Left ventricle myocardium superior (tissue), 1 donor: ENCODE data around the gene ARHGAP24. TPM values are rescaled to one million over a fixed set of nuclear protein-coding genes. Genes with fewer than 3 reads are reported as not detected.
A peak's percentile ranks its signal among the peaks of the same experiment; 100 is the strongest.
"Not testable (repeated sequence)": the region's sequence is repeated elsewhere in the genome, so short reads cannot be mapped to it uniquely, and the experiment has no call there.

Source experiments
- ATAC-seq: fragments of 200-7000 bp; cut with Tn5 transposase; one replicate; pipeline ENCODE4 v1.9.1; 2020; ENCODE audit warnings: mild to moderate bottlenecking, moderate library complexity
- DNase-seq: peaks from one replicate; pipeline ENCODE4 v3.0.0-alpha.2; 2020
- intact Hi-C: fragments of 100-400 bp; cut with micrococcal nuclease; formaldehyde crosslinking; loops from one replicate; pipeline ENCODE4 v1.11.0; 2022
- total RNA-seq: library from RNA; stranded (reverse); fragmentation: NEBNext Ultra II Directional; extraction: Animal tissue kit (Norgen Biotek cat#: 25700); gene quantifications from one replicate; pipeline ENCODE4 v1.2.1, GENCODE V29; 2021
- donor health status: DM: no; HTN: yes; CAD: no; lungs with severe emphysema.

Gene ARHGAP24
- total RNA-seq, 1 donor from 2014 or later, result 13.3 TPM

DNA sequence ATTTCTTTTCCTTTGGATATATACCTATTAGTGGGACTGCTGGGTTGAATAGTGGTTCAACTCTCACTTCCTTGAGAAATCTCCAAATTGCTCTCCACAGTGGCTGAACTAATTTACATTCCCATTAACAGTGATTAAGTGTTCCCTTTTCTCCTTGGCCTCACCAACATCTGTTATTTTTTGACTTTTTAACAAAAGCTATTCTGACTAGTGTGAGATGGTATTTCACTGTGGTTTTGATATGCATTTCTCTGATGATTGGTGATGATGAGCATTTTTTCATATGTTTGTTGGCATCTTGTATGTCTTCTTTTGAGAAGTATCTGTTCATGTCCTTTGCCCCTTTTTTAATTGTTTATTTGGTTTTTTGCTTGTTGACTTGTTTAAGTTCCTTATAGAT lies 471.9 kb downstream of the ARHGAP24 start:
- intact Hi-C loops, result no loop called here
- ATAC-seq, result no peak
- DNase-seq, result no peak

DNA sequence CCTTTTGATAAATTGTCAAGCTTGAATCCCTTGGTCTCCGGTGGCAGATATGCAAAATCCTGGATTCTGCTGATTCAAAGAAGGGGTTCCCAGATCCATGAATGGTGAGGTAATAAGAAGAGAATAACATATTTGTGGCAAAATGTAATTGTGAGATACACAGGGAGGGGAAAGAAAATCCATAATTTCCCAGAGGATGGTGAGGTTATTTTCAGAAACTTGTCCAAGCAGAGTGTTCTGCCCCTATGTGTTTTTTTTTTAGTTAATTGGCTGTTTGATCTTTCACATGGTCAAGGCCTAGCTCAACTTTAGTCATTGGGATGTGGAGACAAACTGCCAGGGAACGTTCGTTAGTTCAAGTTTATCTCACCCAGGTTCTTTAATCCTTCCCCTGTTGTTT lies 476.1 kb downstream of the ARHGAP24 start:
- DNase-seq (no peak), ATAC-seq (no peak)
- intact Hi-C loops, result no loop called here

DNA sequence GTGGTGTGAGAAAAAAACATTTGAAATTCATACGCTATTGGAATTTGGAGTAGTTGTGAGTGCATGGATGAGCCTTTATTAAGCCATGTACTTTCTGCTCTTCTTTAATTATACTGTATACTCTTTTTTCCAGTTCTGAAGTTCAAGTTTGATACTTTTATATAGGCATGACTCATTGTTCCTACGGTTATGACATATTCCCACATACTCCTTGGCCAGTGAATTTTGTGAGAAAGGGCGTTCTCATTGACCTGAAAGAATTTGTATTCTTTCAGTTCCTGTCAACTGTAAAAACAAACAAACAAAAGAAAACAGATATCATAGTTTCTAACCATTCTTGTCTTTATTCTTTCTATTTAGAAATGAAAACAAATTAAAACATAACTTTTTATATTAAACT lies 477.6 kb downstream of the ARHGAP24 start:
- DNase-seq (no peak), ATAC-seq (no peak)
- intact Hi-C loops, result no loop called here

DNA sequence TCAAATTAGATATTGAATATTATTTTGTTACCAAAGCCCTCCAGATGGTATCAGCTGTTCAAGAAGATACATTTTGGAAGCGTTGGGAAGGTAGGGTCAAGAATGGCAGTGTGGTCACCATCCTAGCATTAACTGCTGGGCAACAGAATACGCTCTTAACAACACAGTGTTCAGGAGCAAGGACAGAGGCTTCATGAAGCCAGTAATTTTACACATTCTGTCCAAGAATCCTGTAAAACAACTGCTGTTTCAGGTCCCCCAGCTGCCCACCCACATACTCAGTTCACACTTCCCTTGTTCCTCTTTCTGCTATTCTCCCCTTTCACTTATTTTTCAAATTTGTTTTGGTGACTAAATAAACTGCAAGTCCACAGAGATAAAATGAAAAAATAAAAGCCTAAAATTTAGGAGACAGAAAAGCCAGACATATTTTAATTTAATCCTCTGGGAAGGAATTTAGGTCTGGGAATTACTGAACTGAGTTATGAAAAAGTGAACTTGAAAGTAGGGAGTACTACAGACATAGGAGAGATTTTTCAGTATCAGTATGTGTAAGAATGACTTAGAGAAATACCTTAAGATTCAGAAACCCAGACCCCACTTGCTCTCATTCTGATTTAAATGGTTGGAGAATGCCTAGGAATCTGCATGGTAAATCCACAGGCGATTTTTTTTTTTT lies 478.2 kb downstream of the ARHGAP24 start:
- no peak for ATAC-seq
- DNase-seq, result no peak
- intact Hi-C loops, result no loop called here

DNA sequence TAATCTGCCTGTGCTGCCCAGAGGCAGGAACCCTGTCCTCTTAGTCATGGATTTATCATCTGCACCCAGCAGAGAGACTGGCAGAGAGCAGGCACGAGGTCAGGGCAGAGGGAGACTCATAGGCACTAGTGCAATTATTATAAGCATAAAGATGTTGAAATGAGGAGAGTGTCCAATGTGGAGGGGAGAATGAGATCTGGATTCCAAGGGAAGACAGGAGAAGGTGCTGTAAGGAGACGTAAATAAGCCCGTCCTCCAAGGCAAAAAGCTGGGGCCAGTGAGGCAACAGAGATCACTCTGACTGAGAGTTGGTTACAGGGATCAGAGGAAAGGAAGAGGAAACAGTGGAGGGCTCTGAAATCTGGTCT lies 478.7 kb downstream of the ARHGAP24 start:
- DNase-seq (no peak), ATAC-seq (peak; percentile 38)
- intact Hi-C loops, result no loop called here

DNA sequence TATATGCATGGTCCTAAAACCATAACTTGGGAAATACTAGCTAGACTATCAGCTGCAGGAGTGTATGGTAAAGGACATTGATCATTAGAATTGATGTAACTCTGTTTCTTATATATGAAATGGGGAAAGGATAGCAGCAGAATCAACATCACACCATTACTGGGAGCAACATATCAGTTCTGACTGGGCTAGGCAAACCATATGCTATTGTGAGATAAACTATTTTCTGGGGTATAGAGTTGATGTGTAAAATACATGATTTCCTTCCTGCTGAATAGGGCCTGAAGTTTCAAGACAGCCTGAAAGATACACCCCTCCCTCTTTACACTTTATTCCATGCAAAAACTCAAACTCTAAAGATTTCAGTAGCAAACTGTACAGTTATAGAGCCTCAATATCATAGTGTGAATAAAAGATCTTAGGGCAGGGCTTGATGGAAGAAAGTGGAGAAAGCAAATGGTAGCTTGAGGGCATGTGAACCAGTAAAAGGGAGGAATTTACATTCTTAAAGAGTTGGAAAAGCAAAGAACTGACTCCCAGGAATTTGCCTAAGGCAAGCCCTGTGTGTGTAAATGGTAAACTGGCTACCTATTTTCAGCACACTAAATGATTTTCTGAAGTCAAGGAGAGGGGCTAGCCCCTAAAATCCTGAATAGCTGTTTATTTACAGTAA lies 480.8 kb downstream of the ARHGAP24 start:
- DNase-seq (no peak), ATAC-seq (no peak)
- intact Hi-C loops, result no loop called here

DNA sequence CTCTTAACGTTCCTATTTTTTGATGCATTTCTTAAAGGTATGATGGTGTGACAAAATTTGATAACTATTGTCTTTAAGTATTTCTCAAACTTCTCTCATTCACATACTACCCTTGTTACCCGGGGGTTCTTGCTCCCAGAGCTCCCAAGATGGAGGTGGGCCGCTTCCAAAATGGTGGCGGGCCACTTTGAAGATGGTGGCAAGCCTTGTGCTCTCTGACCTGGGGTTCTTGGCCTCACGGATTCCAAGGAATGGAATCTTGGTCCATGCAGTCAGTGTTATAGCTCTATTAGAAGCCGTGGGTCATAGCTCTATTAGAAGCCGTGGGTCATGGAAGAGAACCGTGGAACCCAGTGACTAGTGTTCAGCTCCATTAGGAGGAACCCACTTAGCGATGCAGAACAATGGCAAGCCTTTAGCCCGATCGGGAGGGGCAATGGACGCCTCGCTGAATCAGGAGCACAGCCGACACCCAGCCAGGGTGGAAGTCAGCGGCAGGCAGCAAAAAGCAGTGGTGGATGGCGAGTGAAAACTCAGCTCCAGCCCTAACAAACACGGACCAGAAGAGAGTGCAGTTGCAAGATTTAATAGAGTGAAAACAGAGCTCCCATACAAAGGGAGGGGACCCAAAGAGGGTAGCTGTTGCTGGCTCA lies 481.5 kb downstream of the ARHGAP24 start:
- intact Hi-C loops, result no loop called here
- ATAC-seq (no peak), DNase-seq (no peak)

DNA sequence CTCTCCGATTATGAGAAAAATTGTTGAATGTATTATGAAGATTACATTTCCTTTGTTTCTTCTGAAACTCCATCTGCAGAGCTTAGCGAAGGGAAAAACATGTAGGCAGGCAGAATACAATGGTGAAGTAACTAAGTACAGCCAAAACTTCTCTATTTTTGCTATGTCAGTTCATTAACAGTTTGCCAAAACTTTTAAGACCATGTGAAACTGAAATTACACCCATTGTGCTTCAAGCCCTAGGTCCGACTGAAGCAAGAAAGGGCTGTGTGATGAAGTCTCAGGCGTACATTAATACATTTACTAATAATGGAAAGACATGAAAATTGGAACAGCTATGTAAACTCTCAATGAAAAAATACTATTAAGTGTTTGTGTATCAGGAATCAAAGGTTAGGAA lies 486.9 kb downstream of the ARHGAP24 start:
- DNase-seq, result no peak
- ATAC-seq, result no peak

DNA sequence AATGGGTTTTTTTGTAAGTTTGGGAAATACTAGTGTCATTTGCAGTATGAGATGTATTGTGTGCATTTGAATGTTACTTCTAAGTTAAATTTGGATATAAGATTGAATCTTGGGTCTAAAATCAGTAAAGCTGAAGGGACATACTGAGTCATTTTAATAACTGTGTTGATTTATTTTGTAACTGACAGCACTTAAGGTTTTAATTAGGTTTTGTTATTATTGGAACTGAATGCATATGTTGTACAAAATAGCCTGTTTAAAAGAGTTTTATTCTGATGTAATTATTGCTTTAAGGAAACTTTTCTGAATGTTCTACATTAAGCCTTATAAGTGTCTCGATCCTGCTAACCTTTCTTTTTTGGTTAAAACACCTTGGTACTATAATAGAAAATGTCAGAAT lies 488.3 kb downstream of the ARHGAP24 start:
- DNase-seq, result no peak
- no peak for ATAC-seq
- intact Hi-C loops, result loop anchor here (10.0 kb wide), 2 partner anchors 818 to 878 kb away; no protein-coding TSS in a partner anchor

More for the DNA sequence above, 486.9 kb downstream of the ARHGAP24 start:
- intact Hi-C loops, result loop anchor here (10.0 kb wide), 2 partner anchors 817 to 877 kb away; no protein-coding TSS in a partner anchor

DNA sequence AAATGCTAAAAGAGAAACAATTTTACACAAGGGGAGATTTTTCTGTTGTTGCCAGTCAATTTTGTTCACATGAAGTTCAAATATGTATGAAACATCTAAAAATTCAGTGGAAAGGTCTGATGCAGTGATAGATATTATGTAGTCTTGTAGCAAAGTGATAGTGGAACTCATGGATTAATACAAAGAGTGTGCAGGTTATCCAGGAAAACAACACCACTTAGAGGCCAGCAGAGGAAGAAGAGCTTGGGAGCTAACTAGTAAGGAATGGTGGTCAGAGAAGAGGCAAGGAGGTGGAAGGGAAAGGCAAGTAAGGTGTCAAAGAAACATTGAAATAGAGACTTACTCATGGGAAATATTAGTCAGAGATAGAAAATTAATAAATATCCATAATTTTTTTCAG lies 489.3 kb downstream of the ARHGAP24 start:
- DNase-seq, result no peak
- intact Hi-C loops, result loop anchor here (10.0 kb wide), 2 partner anchors 819 to 879 kb away; no protein-coding TSS in a partner anchor
- ATAC-seq, result no peak

DNA sequence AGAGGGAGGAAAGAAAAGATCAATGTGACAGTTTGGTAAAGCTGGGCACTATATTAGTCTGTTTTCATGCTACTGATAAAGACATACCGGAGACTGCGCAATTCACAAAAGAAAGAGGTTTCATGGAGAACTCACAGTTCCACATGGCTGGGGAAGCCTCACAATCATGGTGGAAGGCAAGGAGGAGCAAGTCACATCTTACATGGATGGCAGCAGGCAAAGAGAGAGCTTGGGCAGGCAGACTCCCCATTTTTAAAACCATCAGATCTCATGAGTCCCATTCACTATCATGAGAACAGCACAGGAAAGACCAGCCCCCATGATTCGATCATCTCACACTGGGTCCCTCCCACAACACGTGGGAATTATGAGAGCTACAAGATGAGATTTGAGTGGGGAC lies 490.1 kb downstream of the ARHGAP24 start:
- ATAC-seq, DNase-seq: not testable (repeated sequence)
- intact Hi-C loops, result loop anchor here (5.0 to 10.0 kb wide), 3 partner anchors 168 to 880 kb away; no protein-coding TSS in a partner anchor

DNA sequence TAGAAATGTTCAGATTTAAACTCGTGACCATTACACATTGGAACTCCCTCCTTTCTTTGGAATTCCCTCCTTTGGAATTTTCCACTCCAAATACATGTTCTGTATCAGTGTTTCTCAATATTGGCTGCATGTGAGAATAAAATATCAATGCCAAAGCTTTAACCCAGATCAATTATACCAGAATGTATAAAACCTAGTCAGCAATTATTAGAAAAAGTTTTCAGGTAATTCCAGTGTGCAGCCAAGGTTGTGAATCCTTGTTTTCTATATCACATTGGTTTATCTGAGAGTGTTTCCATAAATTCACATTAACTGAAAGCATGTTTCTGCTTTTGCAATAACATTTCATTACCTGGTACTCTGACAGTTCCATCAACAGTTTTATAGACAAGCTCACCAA lies 490.6 kb downstream of the ARHGAP24 start:
- ATAC-seq, result no peak
- intact Hi-C loops, result loop anchor here (5.0 to 10.0 kb wide), 3 partner anchors 168 to 881 kb away; no protein-coding TSS in a partner anchor

DNA sequence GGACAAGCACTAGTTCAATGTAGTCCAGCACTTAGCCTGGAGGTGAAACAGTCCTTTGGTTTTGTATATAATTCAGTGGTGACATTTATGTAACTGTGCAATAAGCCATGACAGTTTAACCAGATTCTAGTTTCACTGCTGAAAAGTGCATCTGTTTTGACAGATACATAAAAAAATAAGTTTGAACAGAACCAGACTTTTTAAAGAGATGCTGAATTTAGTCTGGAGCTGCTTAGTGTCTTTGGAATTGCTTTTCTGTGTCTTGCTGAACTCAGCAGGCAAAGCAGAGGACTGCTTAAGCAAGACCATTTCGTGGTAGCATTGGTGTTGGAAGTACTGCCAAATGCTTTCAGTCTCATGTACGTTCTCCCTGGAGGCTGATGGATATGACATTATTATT lies 491.4 kb downstream of the ARHGAP24 start:
- intact Hi-C loops, result loop anchor here (5.0 to 10.0 kb wide), 3 partner anchors 169 to 882 kb away; no protein-coding TSS in a partner anchor
- DNase-seq, result no peak
- peak; percentile 14 for ATAC-seq

More for the DNA sequence above, 490.6 kb downstream of the ARHGAP24 start:
- no peak for DNase-seq

DNA sequence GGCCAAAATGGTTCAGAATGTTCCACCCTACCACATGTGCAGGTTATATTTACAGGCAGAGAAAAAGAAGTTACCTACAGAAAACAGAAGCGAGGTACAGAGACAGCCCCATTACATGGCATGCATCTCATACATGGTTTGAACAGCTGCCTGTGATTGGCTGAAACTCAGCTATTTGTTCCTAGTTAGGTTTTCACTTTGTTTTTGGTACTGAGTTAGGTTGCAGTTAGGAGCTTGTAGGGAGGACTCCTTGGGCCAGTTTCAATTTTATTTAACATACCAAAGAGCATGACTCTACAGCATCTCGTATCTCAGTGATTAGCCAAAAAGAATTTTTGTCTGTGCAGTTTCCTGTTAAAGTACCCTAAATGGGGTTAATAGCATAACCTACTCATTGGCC lies 492.9 kb downstream of the ARHGAP24 start:
- ATAC-seq (no peak), DNase-seq (no peak)
- intact Hi-C loops, result loop anchor here (5.0 to 10.0 kb wide), 3 partner anchors 171 to 883 kb away; no protein-coding TSS in a partner anchor

DNA sequence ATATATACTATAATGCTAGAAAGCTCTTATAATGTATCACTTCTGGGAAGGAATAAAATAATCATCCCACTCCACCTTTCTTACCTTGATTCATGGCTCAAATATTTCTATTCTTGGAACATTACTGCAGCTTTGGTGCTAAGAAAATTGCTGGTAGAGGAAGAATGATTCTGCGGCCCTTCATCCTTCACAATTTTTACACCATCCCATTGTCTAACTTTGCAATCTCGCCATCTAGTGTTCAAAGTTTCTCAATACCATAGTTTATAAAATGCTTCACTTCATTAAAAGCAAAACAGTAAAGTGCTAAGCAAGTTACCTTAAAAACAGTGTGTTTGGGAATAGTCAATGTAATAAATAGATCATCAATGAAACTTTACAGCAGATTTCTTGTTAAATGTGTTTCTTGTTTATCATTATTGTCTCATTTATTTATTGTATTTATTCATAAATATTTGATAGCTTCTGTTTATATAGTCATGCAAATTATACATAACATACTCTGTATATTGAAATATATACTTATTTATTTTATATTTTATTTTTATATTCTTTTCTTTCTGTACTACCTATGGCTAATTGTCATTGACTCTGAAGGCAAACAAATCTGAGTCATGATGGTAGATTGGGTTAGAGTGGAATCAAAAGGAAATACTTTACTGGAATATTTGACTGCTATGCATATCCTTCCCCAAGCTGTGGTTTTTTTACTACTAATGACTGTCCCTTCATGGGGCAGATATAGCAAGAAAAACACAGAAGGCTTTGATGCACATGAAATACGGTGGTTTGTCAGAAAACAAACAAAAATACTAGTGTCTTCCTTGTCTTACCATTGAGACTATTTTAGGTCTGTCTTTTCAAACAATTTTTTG lies 494.2 kb downstream of the ARHGAP24 start:
- intact Hi-C loops, result loop anchor here (5.0 to 10.0 kb wide), 3 partner anchors 172 to 884 kb away; no protein-coding TSS in a partner anchor
- peak; percentile 47 for ATAC-seq
- DNase-seq, result no peak

DNA sequence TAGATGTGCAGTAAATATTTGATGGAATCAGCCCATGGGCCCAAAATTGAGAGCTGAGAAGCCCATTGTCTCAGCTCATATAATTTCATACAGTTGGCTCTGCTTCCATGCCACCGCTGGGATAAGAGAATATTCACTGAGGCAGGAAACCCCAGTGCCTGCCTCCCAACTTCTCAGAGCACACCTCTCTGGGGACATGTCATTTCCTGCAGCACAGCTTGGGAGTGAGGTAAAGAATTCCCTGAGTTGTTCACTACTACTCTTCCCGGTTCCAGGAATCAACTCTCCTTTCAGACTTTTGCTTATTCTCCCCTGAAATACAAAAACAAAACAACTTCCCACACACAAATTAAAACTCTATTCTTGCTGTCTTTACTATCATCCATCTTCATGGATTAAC lies 495.6 kb downstream of the ARHGAP24 start:
- intact Hi-C loops, result no loop called here
- DNase-seq (no peak), ATAC-seq (no peak)

DNA sequence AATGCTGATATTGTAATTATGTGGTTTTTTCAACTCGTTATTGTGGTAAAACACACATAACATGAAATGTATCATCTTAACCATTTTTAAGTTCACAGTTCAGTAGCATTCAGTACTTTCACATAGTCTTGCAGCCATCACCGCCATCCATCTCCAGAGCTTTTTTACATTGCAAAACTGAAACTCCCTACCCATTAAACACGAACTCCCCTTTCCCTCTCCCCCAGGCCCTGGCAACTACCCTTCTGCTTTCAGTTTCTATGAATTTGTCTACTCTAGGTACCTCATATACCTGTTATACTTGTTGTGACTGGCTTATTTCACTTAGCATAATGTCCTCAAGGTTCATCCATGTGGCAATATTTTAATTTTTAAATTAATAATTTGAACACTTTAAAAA lies 504.3 kb downstream of the ARHGAP24 start:
- intact Hi-C loops, result no loop called here
- DNase-seq, result no peak
- ATAC-seq, result no peak

DNA sequence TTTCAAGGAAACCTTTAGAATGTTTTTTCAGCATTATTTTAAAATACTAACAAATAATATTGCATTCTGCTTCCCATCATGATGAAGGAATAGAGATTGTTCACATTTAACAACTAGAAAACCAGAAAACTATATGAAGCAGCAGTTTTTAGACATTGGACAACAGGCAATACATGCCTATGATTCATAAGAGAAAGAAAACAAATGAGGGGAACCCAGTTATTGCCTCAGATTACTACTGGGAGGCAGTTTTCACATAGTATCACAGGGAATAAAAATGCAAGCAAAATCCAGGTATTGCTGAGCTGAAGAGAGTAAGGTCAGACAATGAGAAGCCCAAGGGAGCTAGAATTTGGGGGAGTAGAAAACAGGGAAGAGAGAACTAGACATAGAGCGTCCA lies 511.3 kb downstream of the ARHGAP24 start:
- no peak for DNase-seq
- intact Hi-C loops, result no loop called here
- ATAC-seq, result no peak

DNA sequence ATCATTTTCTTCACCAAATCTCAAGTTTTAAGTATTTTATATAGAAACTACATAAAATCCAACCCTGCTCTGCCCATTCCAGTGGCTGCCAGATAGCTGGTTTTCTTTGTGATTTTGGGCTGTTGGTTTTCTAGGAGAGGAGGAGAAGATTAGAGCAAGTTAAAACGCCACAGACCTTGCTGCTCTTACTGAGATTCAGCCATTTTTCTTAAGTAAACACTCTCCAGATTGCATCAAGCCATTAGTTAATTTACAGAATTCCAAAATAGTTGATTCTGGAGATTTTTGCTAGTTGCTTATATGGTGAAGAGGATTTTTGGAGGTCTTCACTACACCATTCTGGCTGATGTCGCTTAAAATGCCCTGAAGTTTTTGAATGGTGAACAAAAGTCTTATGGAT lies 518.7 kb downstream of the ARHGAP24 start:
- ATAC-seq (no peak), DNase-seq (no peak)
- intact Hi-C loops, result no loop called here
